Stimulated activated CD4-positive, alpha-beta T cell treated with anti-CD3 and anti-CD28 coated beads, Interleukin-4, amount 100 ng/mL, for 1 hour (primary cell): Measurements from ENCODE around the gene YPEL1.
A peak's percentile ranks its signal among the peaks of the same experiment; 100 is the strongest.
"Not testable (repeated sequence)": the region's sequence is repeated elsewhere in the genome, so short reads cannot be mapped to it uniquely, and the experiment has no call there.

ENCODE experiments used
- DNase-seq: peaks from one replicate; pipeline ENCODE4 v3.0.0-alpha.2; 2020

YPEL1 gene

GRCh38 chr22:21681566-21682370, 53.8 kb downstream of the YPEL1 start:
- DNase-seq, result no peak

- no peak for DNase-seq
Observed at GRCh38 chr22:21680830-21681565, 54.6 kb downstream of the YPEL1 start.

- DNase-seq, result no peak
Observed at GRCh38 chr22:21679383-21679782, 56.2 kb downstream of the YPEL1 start.

- DNase-seq, result not testable (repeated sequence)
Observed at GRCh38 chr22:21678842-21679241, 56.8 kb downstream of the YPEL1 start.

GRCh38 chr22:21677606-21678443, 57.8 kb downstream of the YPEL1 start:
- DNase-seq, result no peak

GRCh38 chr22:21674638-21675245, 60.9 kb downstream of the YPEL1 start:
- DNase-seq, result no peak

- DNase-seq, result no peak
Observed at GRCh38 chr22:21673534-21674321, 61.9 kb downstream of the YPEL1 start.

- no peak for DNase-seq
Observed at GRCh38 chr22:21672107-21672629, 63.4 kb downstream of the YPEL1 start.

GRCh38 chr22:21669026-21669425, 66.6 kb downstream of the YPEL1 start:
- no peak for DNase-seq

- DNase-seq, result no peak
Observed at GRCh38 chr22:21666786-21667185, 68.8 kb downstream of the YPEL1 start.

- DNase-seq, result no peak
Observed at GRCh38 chr22:21665047-21665851, 70.3 kb downstream of the YPEL1 start.

GRCh38 chr22:21663738-21664137, 71.9 kb downstream of the YPEL1 start:
- no peak for DNase-seq

- DNase-seq, result no peak
Observed at GRCh38 chr22:21661991-21662390, 73.6 kb downstream of the YPEL1 start.

- no peak for DNase-seq
Observed at GRCh38 chr22:21660904-21661303, 74.7 kb downstream of the YPEL1 start.

GRCh38 chr22:21659864-21660525, 75.6 kb downstream of the YPEL1 start:
- DNase-seq, result no peak

GRCh38 chr22:21657360-21658032, 78.1 kb downstream of the YPEL1 start:
- DNase-seq, result peak; percentile 83

- DNase-seq, result no peak
Observed at GRCh38 chr22:21657020-21657359, 78.6 kb downstream of the YPEL1 start.

- DNase-seq, result no peak
Observed at GRCh38 chr22:21652547-21653545, 82.7 kb downstream of the YPEL1 start.
